Measurements from ENCODE around the gene LIMK2.
"Not testable (repeated sequence)": the region's sequence is repeated elsewhere in the genome, so short reads cannot be mapped to it uniquely, and the experiment has no call there.

DNA sequence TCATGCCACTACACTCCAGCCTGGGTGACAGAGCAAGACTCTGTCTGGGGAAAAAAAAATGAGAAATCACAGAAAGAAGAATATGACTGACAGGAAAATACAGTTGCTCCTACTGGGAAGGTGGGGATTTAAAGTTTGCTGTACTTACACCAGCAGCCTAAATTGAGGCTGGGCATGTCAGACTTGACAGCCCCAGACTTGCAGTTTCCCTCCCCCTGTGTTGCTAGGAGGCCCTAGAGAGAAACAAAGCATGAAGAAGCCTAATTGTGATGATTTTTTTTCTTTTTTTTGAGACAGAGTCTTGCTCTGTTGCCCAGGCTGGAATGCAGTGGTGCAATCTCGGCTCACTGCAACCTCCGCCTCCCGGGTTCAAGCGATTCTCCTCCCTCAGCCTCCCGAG, 17.4 kb upstream of the LIMK2 start:
- TF ChIP-seq, protein P1, sequence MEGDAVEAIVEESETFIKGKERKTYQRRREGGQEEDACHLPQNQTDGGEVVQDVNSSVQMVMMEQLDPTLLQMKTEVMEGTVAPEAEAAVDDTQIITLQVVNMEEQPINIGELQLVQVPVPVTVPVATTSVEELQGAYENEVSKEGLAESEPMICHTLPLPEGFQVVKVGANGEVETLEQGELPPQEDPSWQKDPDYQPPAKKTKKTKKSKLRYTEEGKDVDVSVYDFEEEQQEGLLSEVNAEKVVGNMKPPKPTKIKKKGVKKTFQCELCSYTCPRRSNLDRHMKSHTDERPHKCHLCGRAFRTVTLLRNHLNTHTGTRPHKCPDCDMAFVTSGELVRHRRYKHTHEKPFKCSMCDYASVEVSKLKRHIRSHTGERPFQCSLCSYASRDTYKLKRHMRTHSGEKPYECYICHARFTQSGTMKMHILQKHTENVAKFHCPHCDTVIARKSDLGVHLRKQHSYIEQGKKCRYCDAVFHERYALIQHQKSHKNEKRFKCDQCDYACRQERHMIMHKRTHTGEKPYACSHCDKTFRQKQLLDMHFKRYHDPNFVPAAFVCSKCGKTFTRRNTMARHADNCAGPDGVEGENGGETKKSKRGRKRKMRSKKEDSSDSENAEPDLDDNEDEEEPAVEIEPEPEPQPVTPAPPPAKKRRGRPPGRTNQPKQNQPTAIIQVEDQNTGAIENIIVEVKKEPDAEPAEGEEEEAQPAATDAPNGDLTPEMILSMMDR (conservative IDR thresholded peaks at IDR 0.05), result not testable (repeated sequence)
- TF ChIP-seq ZFX (IDR thresholded peaks at IDR 0.05), result not testable (repeated sequence)

All from C4-2B (cell line).